ENCODE measurements around the gene NAALADL2. TPM values are rescaled to one million over a fixed set of nuclear protein-coding genes. Genes with fewer than 3 reads are reported as not detected.
A peak's percentile ranks its signal among the peaks of the same experiment; 100 is the strongest.

Gene NAALADL2
- total and polyA plus RNA-seq, 2 of the 4 experiments (the other 2 are of a cell fraction), result 3.8 to 19.2 TPM

- no peaks in the 10 kb centered on the region for H4K20me1 ChIP-seq (ENCODE audit: insufficient read depth, low read length)
- peak overlapping the region; percentile 48; the same call in 1 of the 3 replicates for H2BK15ac ChIP-seq (ENCODE audit: low read depth, low read length)
- no peaks in the 10 kb centered on the region for H3K36me3 ChIP-seq (ENCODE audit: control insufficient read depth, insufficient read depth, low read length)
- H3K79me1 ChIP-seq (ENCODE audit: low read depth in 1 of 2, low read length in 2 of 2), result no peaks in the 10 kb centered on the region
- in situ Hi-C loops (cut with MboI; ENCODE audit: low sequenced_read_pairs) (no loop called here), intact Hi-C loops (cut with micrococcal nuclease) (no loop called here), dilution Hi-C loops (cut with HindIII; ENCODE audit: low sequenced_read_pairs, unreplicated experiment) (no loop called here)
- no peak overlapping the region; the same call in 1 of the 2 replicates for H4K91ac ChIP-seq (ENCODE audit: insufficient read depth, low read depth, low read length)
- no peak overlapping the region for H2AK9ac ChIP-seq (replicated peaks; ENCODE audit: low read depth, low read length, poor library complexity)
- no peak overlapping the region for H3K4me2 ChIP-seq (ENCODE audit: low read depth, low read length)
- H4K5ac ChIP-seq (ENCODE audit: low read depth, low read length), result no peak overlapping the region
- ATAC-seq (ENCODE audit: low read depth) (no peak), DNase-seq (peak; percentile 28)
- H3K9me1 ChIP-seq (ENCODE audit: insufficient read depth, low read length), result no peaks in the 10 kb centered on the region
- WGBS, 2 experiments (ENCODE audit: extremely low coverage in 2 of 2, insufficient read length in 1 of 2), result 90% methylated on average over 3 of the region's 4 CpGs; no CpG with 5 or more reads in 1 of the 2 experiments
- no peak overlapping the region for H2BK5ac ChIP-seq (ENCODE audit: low read depth, low read length, poor library complexity, severe bottlenecking)
- peaks cover 3% of the 10 kb centered on the region; the same call in 1 of the 2 replicates for H3K4me1 ChIP-seq (ENCODE audit: control insufficient read depth, insufficient read depth, low read length)
- H3K27me3 ChIP-seq (ENCODE audit: control insufficient read depth, insufficient read depth, low read length), result no peaks in the 10 kb centered on the region
- H2BK120ac ChIP-seq (ENCODE audit: low read depth, low read length), result peak overlapping the region; percentile 72
- no peak overlapping the region for H2BK20ac ChIP-seq (ENCODE audit: low read depth, low read length)
- H2AFZ ChIP-seq (replicated peaks; ENCODE audit: low read length, poor library complexity), result no peak overlapping the region
- H4K8ac ChIP-seq (ENCODE audit: low read depth in 2 of 2, low read length in 2 of 2), result peak overlapping the region in 1 of 2 experiments; percentile 5; a peak in 1 of 4 replicates
- H3K14ac ChIP-seq (replicated peaks; ENCODE audit: low read depth, low read length), result peak overlapping the region; percentile 33; the same call in 1 of the 2 replicates
- no peaks in the 10 kb centered on the region for H3K9me3 ChIP-seq (ENCODE audit: control insufficient read depth, insufficient read depth, low read length)
- no peak overlapping the region for H3K27ac ChIP-seq (ENCODE audit: insufficient read depth, low read length)
- no peak overlapping the region for H3K4me3 ChIP-seq (ENCODE audit: insufficient read depth, low read depth, low read length)
- POLR2A ChIA-PET (ENCODE audit: unreplicated experiment), result interaction anchor here (0.5 kb wide), 1 partner anchor 8 kb away, joined by 4 read pairs; no protein-coding TSS in a partner anchor
- 0 out of 2 replicates have a peak overlapping the region, but pooled peaks have one; percentile 3 for H3K23ac ChIP-seq (ENCODE audit: low read depth, low read length)
- 0 out of 2 replicates have a peak overlapping the region, but pooled peaks have one; percentile 35 for H3K18ac ChIP-seq (ENCODE audit: low read depth, low read length)
- TF ChIP-seq NFE2L2 (IDR thresholded peaks at IDR 0.05; ENCODE audit: low read depth, low read length), result no peak
- TF ChIP-seq BHLHE40 (IDR thresholded peaks at IDR 0.05; ENCODE audit: low read depth, low read length), result 0 out of 2 replicates have a peak, but pooled peaks have one; percentile 30
- TF ChIP-seq RFX5 (IDR thresholded peaks at IDR 0.05; ENCODE audit: low read depth, low read length), result no peak
- TF ChIP-seq CHD1 (IDR thresholded peaks at IDR 0.05; ENCODE audit: low read depth, low read length), result no peak
- no peak for TF ChIP-seq POLR2A (IDR thresholded peaks at IDR 0.05; ENCODE audit: low read depth, low read length)
- H3K56ac ChIP-seq (ENCODE audit: extremely low read depth, insufficient read depth, low read length), result no peak overlapping the region
- BruUV-seq (replicated peaks), result no TSS peak
- H3K9ac ChIP-seq (ENCODE audit: low read depth, low read length), result no peak overlapping the region
- CTCF ChIA-PET, result no interaction called here
- 0 out of 2 replicates have a peak overlapping the region, but pooled peaks have one; percentile 0 for H3K4ac ChIP-seq (ENCODE audit: low read depth, low read length)
- H2AK5ac ChIP-seq (ENCODE audit: low read depth, low read length), result peak overlapping the region; percentile 41; the same call in 1 of the 2 replicates
Observed at GRCh38 chr3:175258763-175259162, 399.6 kb downstream of the NAALADL2 start.

Measured in IMR-90 (cell line).